Activated CD4-positive, alpha-beta memory T cell treated with anti-CD3 and anti-CD28 coated beads, Interleukin-2, amount 10 ng/mL, durations not matched to agents 7 days and 5 days (primary cell): ENCODE results near the gene LRRC71. TPM values are rescaled to one million over a fixed set of nuclear protein-coding genes. Genes with fewer than 3 reads are reported as not detected.

ENCODE experiments used
- CTCF ChIA-PET: fragments of 350-600 bp; sonication (Branson Sonifier 250); formaldehyde crosslinking; loops from one replicate; lab custom pipeline; 2021; ENCODE audit warnings: antibody characterized with exemption, inconsistent platforms; lab: Charles Lee
- POLR2A ChIA-PET: fragments of 350-600 bp; sonication (Branson Sonifier 250); formaldehyde crosslinking; loops from one replicate; lab custom pipeline; 2021; ENCODE audit warnings: antibody characterized with exemption; lab: Charles Lee
- DNase-seq: peaks from one replicate; pipeline ENCODE4 v3.0.0-alpha.2; 2020
- H3K27ac Mint-ChIP-seq: one replicate; pipeline ENCODE4 v1.8.0; 2021; ENCODE audit warnings: mild to moderate bottlenecking, mixed read lengths
- H3K27me3 Mint-ChIP-seq: one replicate; pipeline ENCODE4 v1.8.0; 2021; ENCODE audit warnings: mixed read lengths
- H3K36me3 Mint-ChIP-seq: one replicate; pipeline ENCODE4 v1.8.0; 2021; ENCODE audit warnings: low read depth, mixed read lengths
- H3K4me1 Mint-ChIP-seq: one replicate; pipeline ENCODE4 v1.8.0; 2021; ENCODE audit warnings: mixed read lengths
- H3K4me3 Mint-ChIP-seq: one replicate; pipeline ENCODE4 v1.8.0; 2021; ENCODE audit warnings: mild to moderate bottlenecking, mixed read lengths
- H3K9me3 Mint-ChIP-seq: one replicate; pipeline ENCODE4 v1.8.0; 2021; ENCODE audit warnings: mixed read lengths
- total RNA-seq, 2 experiments: library from RNA; stranded (reverse); gene quantifications; one replicate each; pipeline ENCODE4 v1.2.3, GENCODE V29; 2021

The LRRC71 gene
- total RNA-seq, 2 experiments from 2014 or later: not detected

- POLR2A ChIA-PET: no interaction called here
- no peaks in the 10 kb centered on the region for H3K36me3 Mint-ChIP-seq
- H3K4me1 Mint-ChIP-seq: no peaks in the 10 kb centered on the region
- H3K27me3 Mint-ChIP-seq: peaks cover 51% of the 10 kb centered on the region
- CTCF ChIA-PET: no interaction called here
- H3K9me3 Mint-ChIP-seq: no peaks in the 10 kb centered on the region
- H3K27ac Mint-ChIP-seq: no peak overlapping the region
- no peak for DNase-seq
- H3K4me3 Mint-ChIP-seq: no peak overlapping the region
Observed at GRCh38 chr1:156973417-156973816, 53.0 kb downstream of the LRRC71 start.

- ChIA-PET POLR2A (no interaction called here), CTCF (no interaction called here)
- Mint-ChIP-seq H3K36me3 (no peaks in the 10 kb centered on the region), H3K27me3 (peaks cover 52% of the 10 kb centered on the region), H3K27ac (no peak overlapping the region), H3K9me3 (no peaks in the 10 kb centered on the region), H3K4me3 (no peak overlapping the region), H3K4me1 (no peaks in the 10 kb centered on the region)
- DNase-seq: no peak
Observed at GRCh38 chr1:156975084-156975483, 54.7 kb downstream of the LRRC71 start.

DNA sequence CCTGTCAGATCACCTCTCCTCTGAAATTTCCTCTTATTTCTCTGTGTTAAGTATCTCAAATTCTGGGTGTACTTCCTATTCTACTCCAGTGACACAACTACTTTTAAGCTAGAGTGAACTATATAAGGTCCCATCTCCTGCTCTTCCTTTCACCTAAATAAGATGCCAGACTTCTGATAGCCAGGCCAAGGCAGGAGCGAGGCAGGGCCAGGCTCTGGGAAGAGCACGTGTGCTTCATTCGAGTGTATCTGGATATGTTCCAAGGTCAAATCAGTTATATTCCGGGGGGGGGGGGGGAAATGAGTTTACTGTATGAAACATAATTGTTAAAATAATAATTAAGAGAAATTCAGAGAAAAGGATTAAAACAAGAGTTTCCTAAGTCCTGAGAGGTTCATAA lies 60.1 kb downstream of the LRRC71 start:
- no peaks in the 10 kb centered on the region for H3K36me3 Mint-ChIP-seq

More for the DNA sequence above, 60.1 kb downstream of the LRRC71 start:
- POLR2A ChIA-PET: no interaction called here
- Mint-ChIP-seq H3K27ac (no peak overlapping the region), H3K4me1 (no peaks in the 10 kb centered on the region), H3K9me3 (no peaks in the 10 kb centered on the region), H3K27me3 (peaks cover 48% of the 10 kb centered on the region), H3K4me3 (no peak overlapping the region)
- DNase-seq: no peak
- CTCF ChIA-PET: interaction anchor here (0.6 to 1.2 kb wide), 2 partner anchors 90 to 93 kb away, joined by 3 read pairs; no protein-coding TSS in a partner anchor

Other genes with a start within 250 kb of the LRRC71 start
- not detected for gene NES, start 243.2 kb upstream of the LRRC71 start, total RNA-seq
- 1 to 10 TPM in 1 of 2 experiments, under 1 TPM in 1; 0.58 to 1.2 TPM for gene CRABP2, start 215.0 kb upstream of the LRRC71 start, total RNA-seq
- 10 to 100 TPM; 40.3 to 44.3 TPM for gene METTL25B, start 192.2 kb upstream of the LRRC71 start, total RNA-seq
- 10 to 100 TPM; 42.0 to 43.3 TPM for gene ISG20L2, start 191.9 kb upstream of the LRRC71 start, total RNA-seq
- 10 to 100 TPM; 40.3 to 43.8 TPM for gene MRPL24, start 179.5 kb upstream of the LRRC71 start, total RNA-seq
- 100 to 1,000 TPM; 222 to 229 TPM for gene HDGF, start 169.0 kb upstream of the LRRC71 start, total RNA-seq
- gene PRCC, start 153.1 kb upstream of the LRRC71 start, total RNA-seq: 10 to 100 TPM; 61.6 to 74.1 TPM
- gene SH2D2A, start 103.8 kb upstream of the LRRC71 start, total RNA-seq: 100 to 1,000 TPM; 192 to 193 TPM
- under 1 TPM; 0.08 to 0.13 TPM for gene INSRR, start 61.5 kb upstream of the LRRC71 start, total RNA-seq
- 1 to 10 TPM; 1.6 to 1.8 TPM for gene NTRK1, start 59.8 kb upstream of the LRRC71 start, total RNA-seq
- gene PEAR1, start 26.9 kb upstream of the LRRC71 start, total RNA-seq: under 1 TPM in 1 of 2 experiments, not detected in 1; 0.05 TPM
- gene ARHGEF11, start 125.1 kb downstream of the LRRC71 start, total RNA-seq: 10 to 100 TPM; 14.9 to 15.8 TPM
- not detected for gene ETV3L, start 179.2 kb downstream of the LRRC71 start, total RNA-seq
- 10 to 100 TPM; 47.5 to 51.1 TPM for gene ETV3, start 217.8 kb downstream of the LRRC71 start, total RNA-seq